OCI-LY1 (cell line): ENCODE data around the gene SMIM5.

Experiments
- EZH2 ChIP-seq: fragments of 200-600 bp; sonication (generic), shearing (Covaris generic); IDR thresholded peaks from 2 replicates; pipeline ENCODE4 v1.8.0; 2017; ENCODE audit warnings: borderline replicate concordance, mixed run types, mild to moderate bottlenecking, antibody characterized with exemption, low read length, moderate library complexity, mixed read lengths
- TF ChIP-seq, protein P1 (sequence below): fragments of 200-600 bp; sonication (generic), shearing (Covaris generic); IDR thresholded peaks from 2 replicates; pipeline ENCODE4 v1.5.1; 2017; ENCODE audit warnings: mild to moderate bottlenecking, antibody characterized with exemption, low read length, moderate library complexity, mixed read lengths

DNA sequence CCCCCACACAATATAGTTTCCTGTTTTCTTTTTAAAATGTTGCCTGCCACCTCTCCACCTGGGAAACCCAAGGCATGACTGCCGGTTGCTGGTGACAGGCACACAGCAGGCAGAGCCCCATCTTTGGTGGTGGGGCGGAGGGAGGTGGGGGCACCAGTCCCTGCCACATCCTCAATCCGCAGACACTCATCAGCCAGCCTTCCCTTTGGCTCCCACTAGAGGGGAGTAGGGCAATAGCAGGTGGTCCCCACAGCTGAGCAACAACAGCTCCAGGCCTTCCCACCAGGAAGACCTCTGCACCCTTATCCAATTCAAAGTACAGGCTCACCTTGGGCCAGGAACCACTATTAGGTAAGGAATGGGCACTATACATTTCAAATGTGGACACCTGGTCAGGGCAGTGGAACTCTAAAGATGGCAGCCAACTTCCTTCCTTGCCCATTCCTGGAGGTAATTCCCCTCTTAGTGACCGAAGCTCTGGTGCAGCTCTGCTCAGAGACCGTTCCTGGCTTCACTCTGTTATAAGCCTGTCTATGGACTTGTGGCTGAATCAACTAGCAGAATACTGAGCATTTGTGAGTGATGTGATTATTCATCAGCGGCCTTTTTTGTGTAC, 19.8 kb downstream of the SMIM5 start:
- no peak for TF ChIP-seq EZH2
- TF ChIP-seq, protein P1, sequence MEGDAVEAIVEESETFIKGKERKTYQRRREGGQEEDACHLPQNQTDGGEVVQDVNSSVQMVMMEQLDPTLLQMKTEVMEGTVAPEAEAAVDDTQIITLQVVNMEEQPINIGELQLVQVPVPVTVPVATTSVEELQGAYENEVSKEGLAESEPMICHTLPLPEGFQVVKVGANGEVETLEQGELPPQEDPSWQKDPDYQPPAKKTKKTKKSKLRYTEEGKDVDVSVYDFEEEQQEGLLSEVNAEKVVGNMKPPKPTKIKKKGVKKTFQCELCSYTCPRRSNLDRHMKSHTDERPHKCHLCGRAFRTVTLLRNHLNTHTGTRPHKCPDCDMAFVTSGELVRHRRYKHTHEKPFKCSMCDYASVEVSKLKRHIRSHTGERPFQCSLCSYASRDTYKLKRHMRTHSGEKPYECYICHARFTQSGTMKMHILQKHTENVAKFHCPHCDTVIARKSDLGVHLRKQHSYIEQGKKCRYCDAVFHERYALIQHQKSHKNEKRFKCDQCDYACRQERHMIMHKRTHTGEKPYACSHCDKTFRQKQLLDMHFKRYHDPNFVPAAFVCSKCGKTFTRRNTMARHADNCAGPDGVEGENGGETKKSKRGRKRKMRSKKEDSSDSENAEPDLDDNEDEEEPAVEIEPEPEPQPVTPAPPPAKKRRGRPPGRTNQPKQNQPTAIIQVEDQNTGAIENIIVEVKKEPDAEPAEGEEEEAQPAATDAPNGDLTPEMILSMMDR: peak; percentile 86
